Peyer's patch (tissue), 4 donors: ENCODE data around the gene RBM20.
"Not testable (repeated sequence)": the region's sequence is repeated elsewhere in the genome, so short reads cannot be mapped to it uniquely, and the experiment has no call there.

Experiments used
- CTCF ChIP-seq, 6 experiments: fragments of 450-650 bp in 4 of 6; fragments of 200-600 bp in 2 of 6; sonication (generic) in 1 of 6; IDR thresholded peaks; one replicate each; pipeline ENCODE4 v1.5.1; 2017 to 2019; ENCODE audit warnings: antibody characterized with exemption in 6 of 6, mild to moderate bottlenecking in 3 of 6, moderate library complexity in 1 of 6
- POLR2A ChIP-seq, 2 donors: fragments of 450-650 bp; IDR thresholded peaks; one replicate each; pipeline ENCODE4 v1.5.1; 2017; ENCODE audit warnings: antibody characterized with exemption in 2 of 2, mild to moderate bottlenecking in 2 of 2, moderate library complexity in 2 of 2

DNA sequence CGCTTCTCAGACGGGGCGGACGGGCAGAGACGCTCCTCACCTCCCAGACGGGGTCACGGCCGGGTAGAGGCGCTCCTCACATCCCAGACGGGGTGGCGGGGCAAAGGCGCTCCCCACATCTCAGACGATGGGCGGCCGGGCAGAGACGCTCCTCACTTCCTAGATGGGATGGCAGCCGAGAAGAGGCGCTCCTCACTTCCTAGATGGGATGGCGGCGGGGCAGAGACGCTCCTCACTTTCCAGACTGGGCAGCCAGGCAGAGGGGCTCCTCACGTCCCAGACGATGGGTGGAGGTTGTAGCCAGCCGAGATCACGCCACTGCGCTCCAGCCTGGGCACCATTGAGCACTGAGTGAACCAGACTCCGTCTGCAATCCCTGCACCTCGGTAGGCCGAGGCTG is 123.5 kb downstream of the RBM20 start:
- TF ChIP-seq POLR2A, CTCF (IDR thresholded peaks at IDR 0.05): not testable (repeated sequence)
